ENCODE data around the gene ADORA2B.
"Not testable (repeated sequence)": the region's sequence is repeated elsewhere in the genome, so short reads cannot be mapped to it uniquely, and the experiment has no call there.

Gene ADORA2B

GRCh38 chr17:15955793-15956541 is 11.0 kb downstream of the ADORA2B start:
- DNase-seq (ENCODE audit: low read depth) = no peak

- no peak for DNase-seq (ENCODE audit: low read depth)
These were observed 12.3 kb downstream of the ADORA2B start for GRCh38 chr17:15957206-15957605.

GRCh38 chr17:15957608-15958307 is 12.8 kb downstream of the ADORA2B start:
- no peak for DNase-seq (ENCODE audit: low read depth)

- DNase-seq (ENCODE audit: low read depth) = no peak
These were observed 13.5 kb downstream of the ADORA2B start for GRCh38 chr17:15958484-15958854.

- DNase-seq (ENCODE audit: low read depth) = no peak
These were observed 18.8 kb downstream of the ADORA2B start for GRCh38 chr17:15963670-15964110.

GRCh38 chr17:15965528-15965927 is 20.6 kb downstream of the ADORA2B start:
- DNase-seq (ENCODE audit: low read depth) = no peak

- DNase-seq (ENCODE audit: low read depth) = no peak
These were observed 21.4 kb downstream of the ADORA2B start for GRCh38 chr17:15966183-15966878.

- no peak for DNase-seq (ENCODE audit: low read depth)
These were observed 21.9 kb downstream of the ADORA2B start for GRCh38 chr17:15966879-15967248.

- DNase-seq (ENCODE audit: low read depth) = no peak
These were observed 22.9 kb downstream of the ADORA2B start for GRCh38 chr17:15967706-15968399.

- no peak for DNase-seq (ENCODE audit: low read depth)
These were observed 24.5 kb downstream of the ADORA2B start for GRCh38 chr17:15969463-15969862.

GRCh38 chr17:15970500-15970899 is 25.6 kb downstream of the ADORA2B start:
- DNase-seq (ENCODE audit: low read depth) = no peak

- DNase-seq (ENCODE audit: low read depth) = no peak
These were observed 26.3 kb downstream of the ADORA2B start for GRCh38 chr17:15971098-15971678.

GRCh38 chr17:15971882-15972281 is 27.0 kb downstream of the ADORA2B start:
- no peak for DNase-seq (ENCODE audit: low read depth)

GRCh38 chr17:15972497-15972951 is 27.6 kb downstream of the ADORA2B start:
- no peak for DNase-seq (ENCODE audit: low read depth)

- no peak for DNase-seq (ENCODE audit: low read depth)
These were observed 28.1 kb downstream of the ADORA2B start for GRCh38 chr17:15973016-15973415.

GRCh38 chr17:15973834-15974233 is 28.9 kb downstream of the ADORA2B start:
- DNase-seq (ENCODE audit: low read depth) = no peak

- DNase-seq (ENCODE audit: low read depth) = no peak
These were observed 33.0 kb downstream of the ADORA2B start for GRCh38 chr17:15977894-15978293.

GRCh38 chr17:15978606-15979005 is 33.7 kb downstream of the ADORA2B start:
- no peak for DNase-seq (ENCODE audit: low read depth)

- DNase-seq (ENCODE audit: low read depth) = not testable (repeated sequence)
These were observed 34.1 kb downstream of the ADORA2B start for GRCh38 chr17:15979013-15979412.

- DNase-seq (ENCODE audit: low read depth) = no peak
These were observed 36.3 kb downstream of the ADORA2B start for GRCh38 chr17:15981208-15981607.

GRCh38 chr17:15981646-15982580 is 37.0 kb downstream of the ADORA2B start:
- DNase-seq (ENCODE audit: low read depth) = no peak
